Islet of Langerhans (tissue), 1 donor: ENCODE results near the gene TRIM9.

ENCODE experiments used
- FAIRE-seq: peaks from one replicate; lab custom pipeline; 2011; peaks lifted over from hg19 to GRCh38; lab: Jason Lieb, UNC

The TRIM9 gene

DNA sequence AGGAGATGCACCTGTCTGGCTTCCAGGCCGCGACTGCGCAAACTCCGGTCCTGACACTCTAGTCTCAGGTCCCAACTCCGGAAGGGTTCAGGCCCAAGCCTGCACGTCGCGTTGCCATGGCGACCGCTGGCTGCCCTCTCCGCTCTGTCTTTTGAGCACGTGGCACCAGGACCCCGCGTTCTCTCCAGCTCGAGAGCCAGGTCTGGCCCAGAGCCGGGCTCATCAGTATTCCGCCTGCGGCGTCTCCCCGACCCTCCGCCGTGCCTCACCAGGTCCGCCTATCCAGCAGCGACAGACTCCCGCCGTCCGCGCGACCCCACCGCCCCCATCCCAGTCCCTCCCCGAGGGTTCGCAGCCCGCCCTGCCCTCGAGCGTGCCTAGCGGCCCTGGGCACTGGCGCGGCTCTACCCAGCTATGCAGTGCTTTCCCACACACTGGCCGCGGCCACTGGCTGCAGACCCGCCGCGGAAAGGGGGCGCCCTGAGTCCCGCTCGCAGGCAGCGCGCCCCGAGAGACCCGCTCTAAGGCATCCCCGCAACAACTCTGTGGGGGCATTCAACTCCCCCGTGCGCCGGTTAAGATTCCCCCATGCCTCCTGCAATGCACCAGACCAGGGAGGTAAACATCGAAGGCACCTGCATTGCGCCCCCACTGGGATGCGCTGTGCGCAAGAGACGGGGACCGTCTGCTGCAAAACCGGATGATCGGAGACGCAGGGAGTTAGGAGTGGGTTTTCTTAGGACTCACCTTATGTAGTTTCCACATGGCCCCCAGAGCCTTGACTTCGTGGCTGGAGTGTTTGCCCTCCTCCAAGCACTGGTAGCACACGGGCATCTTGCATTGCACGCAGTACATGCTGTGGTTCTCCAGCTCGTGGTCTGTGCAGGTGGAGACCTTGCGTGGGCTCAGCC is 1.3 kb downstream of the TRIM9 start:
- FAIRE-seq: no peak

GRCh38 chr14:51092965-51093364 is 1.9 kb downstream of the TRIM9 start:
- no peak for FAIRE-seq

- peak; percentile 9 for FAIRE-seq
Measured at GRCh38 chr14:51089278-51089677, 5.6 kb downstream of the TRIM9 start.

DNA sequence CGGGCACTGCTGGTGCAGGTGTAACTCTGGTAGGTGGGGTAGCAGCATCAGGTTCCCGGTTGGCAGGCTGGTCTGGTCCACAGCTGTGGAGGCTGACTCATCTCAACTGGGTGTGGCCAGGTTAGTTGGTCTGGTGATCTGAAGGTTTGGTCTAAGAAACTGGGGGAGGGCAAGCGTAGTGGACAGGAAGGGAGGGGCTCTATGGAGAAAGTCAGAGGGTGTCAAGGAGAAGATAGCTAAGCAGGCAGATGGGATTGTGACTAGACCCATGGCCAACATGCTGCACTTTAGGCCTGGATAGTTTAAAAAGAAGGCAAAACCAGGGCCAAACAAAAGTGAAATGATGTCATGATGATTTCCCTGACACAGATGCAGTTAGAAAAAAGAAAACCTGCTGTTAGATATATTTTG is 7.9 kb downstream of the TRIM9 start:
- no peak for FAIRE-seq

DNA sequence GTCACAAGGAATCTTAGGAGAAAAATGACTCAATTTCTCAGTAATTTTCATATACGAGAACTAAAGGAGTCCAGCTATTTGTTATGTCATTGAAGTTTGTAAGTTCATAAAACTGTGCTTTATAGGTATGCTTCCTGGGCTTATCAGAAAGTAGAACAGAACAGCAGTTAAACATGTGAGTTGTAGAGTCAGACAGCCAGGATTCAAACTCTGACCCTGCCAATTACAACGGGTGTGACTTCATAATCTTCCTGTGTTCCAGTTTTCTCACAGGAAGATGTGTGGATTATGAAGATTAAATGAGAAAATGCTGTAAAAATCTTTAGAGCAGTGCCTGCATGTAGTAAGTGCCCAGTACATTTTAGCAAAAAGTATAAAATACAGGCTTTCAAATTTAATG is 8.9 kb downstream of the TRIM9 start:
- FAIRE-seq: no peak

DNA sequence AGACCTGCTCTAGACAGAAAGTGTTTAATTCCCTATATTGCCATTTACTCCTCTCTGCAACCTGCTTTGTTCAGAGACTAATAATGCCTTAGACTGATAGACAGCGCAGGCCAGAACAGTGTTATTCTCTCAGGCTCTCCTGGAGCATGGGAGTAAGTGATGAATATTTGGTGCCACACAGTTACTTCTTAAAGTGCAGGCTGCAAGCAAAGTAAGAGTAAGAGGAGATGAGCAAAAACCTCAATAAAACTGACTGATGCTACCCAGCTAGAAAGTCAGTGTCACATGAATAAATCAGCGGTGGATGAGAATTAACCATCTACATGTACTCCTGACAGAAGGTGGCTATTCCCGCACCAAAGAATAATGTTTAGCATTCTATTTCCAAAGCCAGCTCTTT is 9.9 kb downstream of the TRIM9 start:
- no peak for FAIRE-seq

DNA sequence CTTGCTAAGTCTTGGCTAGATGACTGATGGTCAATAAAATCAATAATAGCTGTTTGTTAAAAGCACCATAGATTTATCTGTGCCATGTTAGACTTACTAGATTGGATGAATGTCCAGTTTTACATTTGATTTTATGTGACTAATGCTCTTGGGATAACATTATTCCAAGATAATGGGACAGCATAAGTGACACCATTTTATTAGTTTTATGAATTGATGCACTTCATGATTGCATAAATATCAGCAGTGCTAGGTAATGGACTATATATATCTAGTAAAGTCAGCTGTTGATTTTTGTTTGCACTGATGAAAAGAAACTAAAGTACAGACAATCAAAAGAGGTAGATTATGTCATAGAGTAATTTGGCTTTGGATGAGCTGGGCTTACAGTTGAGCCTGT is 10.4 kb downstream of the TRIM9 start:
- FAIRE-seq: peak; percentile 70

GRCh38 chr14:51082349-51082748 is 12.6 kb downstream of the TRIM9 start:
- FAIRE-seq: no peak

- FAIRE-seq: no peak
Measured at GRCh38 chr14:51081712-51082111, 13.2 kb downstream of the TRIM9 start.

DNA sequence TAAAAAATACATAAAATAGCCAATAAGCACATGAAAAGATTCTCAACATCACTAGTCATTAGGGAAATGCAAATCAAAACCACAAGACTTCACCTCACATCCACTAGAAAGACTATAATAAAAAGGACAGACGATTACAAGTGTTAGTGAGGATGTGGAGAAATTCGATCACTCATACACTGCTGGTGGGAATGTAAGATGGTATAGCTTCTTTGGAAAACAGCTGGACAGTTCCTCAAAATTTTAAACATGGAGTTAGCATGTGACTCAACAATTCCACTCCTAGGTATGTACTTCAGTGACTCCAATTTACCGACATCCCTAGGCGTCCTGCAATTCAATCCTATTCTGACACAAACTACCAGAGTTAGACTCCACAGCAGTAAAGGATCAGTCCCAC is 13.7 kb downstream of the TRIM9 start:
- FAIRE-seq: no peak

DNA sequence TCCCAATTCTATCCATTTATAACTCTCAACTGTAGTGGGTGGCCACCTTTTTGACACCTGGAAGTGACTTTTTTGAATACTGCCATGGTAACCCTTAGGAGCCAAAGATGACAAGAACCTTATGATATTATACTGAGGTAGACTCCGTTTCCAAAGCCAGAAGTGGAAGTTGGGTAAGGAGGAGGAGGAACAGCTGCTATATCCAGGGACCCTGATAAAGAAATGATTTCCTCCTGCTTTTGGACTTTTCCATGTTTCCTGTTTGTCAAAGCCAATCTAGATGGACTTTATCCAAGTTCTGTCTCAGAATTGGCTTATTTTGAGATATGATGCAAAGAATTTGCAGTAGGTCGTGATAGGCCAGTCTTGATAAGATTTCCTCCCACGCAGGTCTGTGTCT is 14.3 kb downstream of the TRIM9 start:
- no peak for FAIRE-seq

GRCh38 chr14:51079489-51079888 is 15.4 kb downstream of the TRIM9 start:
- no peak for FAIRE-seq

GRCh38 chr14:51079085-51079484 is 15.8 kb downstream of the TRIM9 start:
- FAIRE-seq: no peak

DNA sequence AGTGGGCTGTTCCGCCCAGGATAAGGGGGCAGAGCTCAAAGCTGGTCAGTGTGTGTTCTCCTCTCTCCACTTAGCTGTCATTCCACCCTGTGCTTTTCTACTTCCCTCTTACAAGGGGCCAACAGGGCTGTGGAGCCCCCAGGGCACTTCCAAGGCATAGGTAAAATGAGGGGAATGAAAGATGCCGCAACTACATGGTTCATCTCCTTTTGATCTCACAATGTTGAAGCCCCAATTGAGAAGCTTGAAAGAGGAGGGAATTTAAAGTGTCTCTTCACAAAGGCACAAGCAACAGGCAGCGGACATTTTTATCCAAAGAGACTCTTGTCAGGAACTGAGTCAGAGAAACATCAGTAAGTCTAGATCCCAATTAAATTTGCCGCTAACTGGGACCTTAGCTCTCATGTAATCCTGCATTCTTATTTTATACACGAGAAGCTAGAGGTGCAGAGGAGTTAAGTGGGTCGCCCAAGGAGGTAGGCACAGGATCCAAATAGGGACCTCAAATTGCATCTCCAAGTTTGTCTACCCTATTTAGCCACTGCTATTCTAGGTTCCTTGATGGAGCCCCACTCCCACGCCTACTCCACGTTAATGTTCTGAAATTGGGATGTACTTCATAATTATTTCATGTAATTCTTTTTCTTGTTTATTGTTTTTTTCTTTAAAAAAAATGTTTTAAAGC is 20.1 kb downstream of the TRIM9 start:
- FAIRE-seq: no peak

GRCh38 chr14:51073731-51074130 is 21.2 kb downstream of the TRIM9 start:
- FAIRE-seq: no peak

DNA sequence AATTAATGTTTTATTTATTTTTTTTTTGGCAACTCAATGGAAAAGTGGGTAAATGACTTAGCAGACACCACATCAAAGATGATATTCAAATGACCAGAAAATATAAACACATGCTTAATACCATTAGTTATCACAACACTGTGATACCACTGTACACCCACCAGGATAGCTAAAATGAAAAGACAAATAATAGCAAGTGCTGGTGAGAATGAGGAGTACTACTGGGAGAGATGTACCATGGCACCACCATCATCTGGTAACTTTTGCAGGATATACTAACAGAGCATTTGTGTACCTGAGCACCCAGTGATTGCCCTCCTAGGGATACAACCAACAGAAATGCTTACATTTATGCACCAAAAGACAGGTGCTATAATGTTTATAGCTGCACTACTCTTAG is 21.9 kb downstream of the TRIM9 start:
- FAIRE-seq: peak; percentile 24

DNA sequence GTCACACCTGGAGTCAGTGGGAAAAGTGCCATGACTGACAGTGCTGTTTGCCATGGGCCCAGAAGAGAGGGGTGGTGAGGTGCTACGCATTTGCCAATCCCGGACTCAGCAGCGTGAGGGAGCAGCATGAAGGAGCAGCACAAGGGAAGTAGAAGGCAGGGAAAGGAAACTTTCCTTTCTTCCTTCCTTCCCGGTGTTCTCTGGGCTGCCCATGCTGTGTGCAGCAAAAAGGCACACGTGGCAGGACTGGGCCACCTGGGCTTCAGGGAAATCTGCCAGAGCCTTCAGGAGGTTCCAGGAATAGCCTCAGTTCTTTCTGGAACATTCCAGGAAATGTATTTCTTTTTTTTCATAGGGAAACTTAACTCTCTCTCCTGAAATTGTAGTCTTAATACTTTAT is 23.0 kb downstream of the TRIM9 start:
- FAIRE-seq: no peak

- no peak for FAIRE-seq
Measured at GRCh38 chr14:51070726-51071125, 24.2 kb downstream of the TRIM9 start.

GRCh38 chr14:51069055-51069454 is 25.9 kb downstream of the TRIM9 start:
- FAIRE-seq: no peak

GRCh38 chr14:51068268-51068667 is 26.6 kb downstream of the TRIM9 start:
- no peak for FAIRE-seq

DNA sequence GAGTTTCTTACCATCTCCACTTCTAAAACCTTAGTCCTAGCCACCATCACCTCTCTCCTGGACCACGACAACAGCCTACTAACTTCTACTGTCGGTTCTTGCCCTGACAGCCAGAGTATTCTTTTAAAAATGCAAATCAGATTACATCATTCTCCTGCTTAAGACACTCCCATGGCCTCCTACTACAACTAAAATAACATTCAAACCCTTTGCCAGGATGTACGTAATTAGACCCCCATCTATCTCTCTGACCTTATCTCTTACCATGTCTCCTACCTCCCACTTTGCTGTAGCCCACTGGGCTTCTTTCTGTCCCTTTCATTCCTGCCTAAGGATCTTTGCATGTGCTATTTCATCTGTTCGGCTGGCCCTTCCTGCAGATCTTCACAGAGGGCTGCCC is 27.6 kb downstream of the TRIM9 start:
- FAIRE-seq: no peak

DNA sequence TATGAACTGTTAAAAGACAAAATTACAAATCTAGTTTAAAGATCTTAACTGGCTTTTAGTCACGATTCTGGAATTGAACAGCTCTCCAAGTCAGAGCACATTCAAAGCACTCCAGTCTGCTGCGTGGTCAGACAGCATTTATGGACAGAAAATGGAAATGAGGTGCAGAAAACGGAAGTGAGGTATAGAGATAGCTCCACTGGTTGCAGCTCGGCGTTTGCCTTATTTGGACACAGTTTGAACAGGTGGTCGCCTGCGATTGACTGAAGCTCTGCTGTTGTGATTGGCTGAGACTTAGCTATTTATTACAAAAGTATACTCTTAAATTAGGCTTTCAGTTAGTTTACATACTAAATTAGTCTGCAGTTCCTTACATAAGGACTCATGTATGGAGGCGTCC is 28.3 kb downstream of the TRIM9 start:
- FAIRE-seq: no peak

GRCh38 chr14:51059032-51059431 is 35.9 kb downstream of the TRIM9 start:
- no peak for FAIRE-seq

DNA sequence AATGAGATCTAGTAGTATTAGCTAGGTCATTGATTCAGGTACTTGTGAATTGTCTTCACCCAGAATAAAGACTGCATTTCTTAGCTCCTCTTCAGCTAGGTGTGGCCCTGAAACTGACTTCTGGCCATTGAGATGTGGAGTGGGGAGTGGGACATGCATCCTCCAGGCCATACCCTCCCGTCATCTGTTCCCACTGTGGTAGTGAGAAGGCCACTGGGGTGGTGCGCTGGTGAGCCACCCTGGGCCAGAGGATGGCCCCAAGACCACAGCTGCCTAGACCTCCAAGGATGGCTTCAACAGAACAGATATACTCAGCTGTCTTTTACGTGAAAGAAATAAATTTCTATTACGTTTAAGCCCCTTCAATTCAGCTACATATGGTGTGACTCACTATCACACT is 36.5 kb downstream of the TRIM9 start:
- no peak for FAIRE-seq
